Keratinocyte (primary cell): ENCODE data around the gene SLC37A1.

Experiments used
- EZH2 ChIP-seq: IDR thresholded peaks from one replicate; pipeline ENCODE4 v1.6.1; 2012; ENCODE audit warnings: inconsistent platforms, mild to moderate bottlenecking, low read length, moderate library complexity
- TF ChIP-seq, protein P1 (sequence below), 3 experiments: IDR thresholded peaks in 1 of 3; conservative IDR thresholded peaks in 1 of 3; optimal IDR thresholded peaks in 1 of 3; 2 replicates in 2 of 3; 3 replicates in 1 of 3; pipeline versions ENCODE3 to v1.5.1; 2011; ENCODE audit warnings: low read length in 3 of 3, mild to moderate bottlenecking in 3 of 3, moderate library complexity in 2 of 3, control low read depth in 1 of 3, inconsistent platforms in 1 of 3; ENCODE audit not compliant: insufficient read depth in 2 of 3; ENCODE audit errors: extremely low read depth in 1 of 3

DNA sequence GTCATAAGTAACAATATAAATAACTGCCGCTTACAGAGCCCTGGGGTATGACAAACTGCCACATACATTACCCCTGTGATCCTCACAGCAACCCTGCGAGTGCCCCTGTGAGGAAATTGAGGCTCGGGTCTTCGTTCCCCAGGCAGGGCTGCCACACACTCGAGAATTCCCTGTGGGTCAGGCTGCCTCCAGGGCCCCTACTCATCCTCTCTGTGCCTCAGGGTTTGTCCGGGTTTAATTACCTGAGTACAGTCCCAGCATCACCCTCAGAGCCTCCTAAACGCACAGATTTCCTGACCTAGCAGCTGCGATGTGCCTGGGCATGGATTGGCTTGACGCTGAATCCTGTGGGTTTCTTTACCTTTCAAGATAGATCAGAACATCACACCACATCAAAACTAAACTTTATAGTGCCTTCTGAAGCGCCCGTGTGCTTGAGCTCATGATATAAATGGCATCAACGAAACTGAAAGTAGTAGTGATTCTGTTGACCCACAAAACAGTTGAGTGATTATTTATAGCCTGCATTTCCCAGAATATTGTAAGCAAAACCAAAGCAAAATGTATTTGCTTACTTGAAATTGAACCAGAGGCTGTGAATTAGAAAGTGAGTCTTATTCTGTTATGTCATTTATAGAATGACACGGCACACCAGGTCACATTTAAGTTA lies 14.0 kb downstream of the SLC37A1 start:
- TF ChIP-seq, protein P1, sequence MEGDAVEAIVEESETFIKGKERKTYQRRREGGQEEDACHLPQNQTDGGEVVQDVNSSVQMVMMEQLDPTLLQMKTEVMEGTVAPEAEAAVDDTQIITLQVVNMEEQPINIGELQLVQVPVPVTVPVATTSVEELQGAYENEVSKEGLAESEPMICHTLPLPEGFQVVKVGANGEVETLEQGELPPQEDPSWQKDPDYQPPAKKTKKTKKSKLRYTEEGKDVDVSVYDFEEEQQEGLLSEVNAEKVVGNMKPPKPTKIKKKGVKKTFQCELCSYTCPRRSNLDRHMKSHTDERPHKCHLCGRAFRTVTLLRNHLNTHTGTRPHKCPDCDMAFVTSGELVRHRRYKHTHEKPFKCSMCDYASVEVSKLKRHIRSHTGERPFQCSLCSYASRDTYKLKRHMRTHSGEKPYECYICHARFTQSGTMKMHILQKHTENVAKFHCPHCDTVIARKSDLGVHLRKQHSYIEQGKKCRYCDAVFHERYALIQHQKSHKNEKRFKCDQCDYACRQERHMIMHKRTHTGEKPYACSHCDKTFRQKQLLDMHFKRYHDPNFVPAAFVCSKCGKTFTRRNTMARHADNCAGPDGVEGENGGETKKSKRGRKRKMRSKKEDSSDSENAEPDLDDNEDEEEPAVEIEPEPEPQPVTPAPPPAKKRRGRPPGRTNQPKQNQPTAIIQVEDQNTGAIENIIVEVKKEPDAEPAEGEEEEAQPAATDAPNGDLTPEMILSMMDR (optimal IDR thresholded peaks at IDR 0.05 in 1 of 3, IDR thresholded peaks at IDR 0.05 in 1 of 3, conservative IDR thresholded peaks at IDR 0.05 in 1 of 3; ENCODE audit: extremely low read depth in 1 of 3, insufficient read depth in 2 of 3, low read length in 3 of 3), result no peak
- TF ChIP-seq EZH2, result no peak
